ENCODE measurements around the gene ALDH1L1.

GRCh38 chr3:126197343-126197742 is 17.0 kb upstream of the ALDH1L1 start:
- TF ChIP-seq CTCF (IDR thresholded peaks at IDR 0.05): no peak
- TF ChIP-seq POLR2AphosphoS5 (IDR thresholded peaks at IDR 0.05; ENCODE audit: low read depth, low read length): no peak
- TF ChIP-seq TCF7L2 (IDR thresholded peaks at IDR 0.05; ENCODE audit: low read depth, low read length): no peak
